ENCODE results near the gene SLC1A4. TPM values are rescaled to one million over a fixed set of nuclear protein-coding genes. Genes with fewer than 3 reads are reported as not detected.
A peak's percentile ranks its signal among the peaks of the same experiment; 100 is the strongest.

The SLC1A4 gene
- 10 to 100 TPM; 13.9 to 50.3 (median 20.2) TPM for total RNA-seq
- polyA plus RNA-seq = 10 to 100 TPM in 1 of 3 donors, 1 to 10 TPM in 2; 3.4 to 12.7 (median 9.6) TPM
- long read RNA-seq, donor 1, full-length matches to known transcripts = 72 of 92 reads
- long read RNA-seq, donor 1, partial matches to known transcripts = 2 of 92 reads
- long read RNA-seq, donor 1, other reads (novel, unspliced or antisense) = 18 of 92 reads
- long read RNA-seq, donor 2, full-length matches to known transcripts = 56 of 77 reads
- long read RNA-seq, donor 2, partial matches to known transcripts = 4 of 77 reads
- long read RNA-seq, donor 2, other reads (novel, unspliced or antisense) = 17 of 77 reads

- Histone ChIP-seq H3K4me3 (peak within 1 kb of the TSS; percentile 98), H3K9me3 (no peaks in the 10 kb centered on the region), H3K27ac (peak within 1 kb of the TSS; percentile 100), H3K4me1 (peaks cover 24% of the 10 kb centered on the region), H3K27me3 (ENCODE audit: insufficient read depth in 3 of 3, low read length in 2 of 3) (no peaks in the 10 kb centered on the region), H3K36me3 (ENCODE audit: insufficient read depth in 1 of 2, low read depth in 1 of 2) (no peaks in the 10 kb centered on the region)
- peak; percentile 97 to 98 for DNase-seq
- 1% methylated on average over 67 to 107 of the region's 109 CpGs for WGBS, 3 donors
- ATAC-seq = peak; percentile 88 to 95 (median 90)
- TF ChIP-seq, protein P1, sequence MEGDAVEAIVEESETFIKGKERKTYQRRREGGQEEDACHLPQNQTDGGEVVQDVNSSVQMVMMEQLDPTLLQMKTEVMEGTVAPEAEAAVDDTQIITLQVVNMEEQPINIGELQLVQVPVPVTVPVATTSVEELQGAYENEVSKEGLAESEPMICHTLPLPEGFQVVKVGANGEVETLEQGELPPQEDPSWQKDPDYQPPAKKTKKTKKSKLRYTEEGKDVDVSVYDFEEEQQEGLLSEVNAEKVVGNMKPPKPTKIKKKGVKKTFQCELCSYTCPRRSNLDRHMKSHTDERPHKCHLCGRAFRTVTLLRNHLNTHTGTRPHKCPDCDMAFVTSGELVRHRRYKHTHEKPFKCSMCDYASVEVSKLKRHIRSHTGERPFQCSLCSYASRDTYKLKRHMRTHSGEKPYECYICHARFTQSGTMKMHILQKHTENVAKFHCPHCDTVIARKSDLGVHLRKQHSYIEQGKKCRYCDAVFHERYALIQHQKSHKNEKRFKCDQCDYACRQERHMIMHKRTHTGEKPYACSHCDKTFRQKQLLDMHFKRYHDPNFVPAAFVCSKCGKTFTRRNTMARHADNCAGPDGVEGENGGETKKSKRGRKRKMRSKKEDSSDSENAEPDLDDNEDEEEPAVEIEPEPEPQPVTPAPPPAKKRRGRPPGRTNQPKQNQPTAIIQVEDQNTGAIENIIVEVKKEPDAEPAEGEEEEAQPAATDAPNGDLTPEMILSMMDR (IDR thresholded peaks at IDR 0.05) = no peak
- intact Hi-C loops (cut with DNase I) = loop anchor here in 1 of 2 donors (5.0 kb wide), 1 partner anchor 72 kb away; no protein-coding TSS in a partner anchor
Observed at GRCh38 chr2:64989126-64989981, at the start of gene SLC1A4. SLC1A4 (plus strand) TSS chr2:64989399; CDS start chr2:64989644, 245 bp downstream.

DNA sequence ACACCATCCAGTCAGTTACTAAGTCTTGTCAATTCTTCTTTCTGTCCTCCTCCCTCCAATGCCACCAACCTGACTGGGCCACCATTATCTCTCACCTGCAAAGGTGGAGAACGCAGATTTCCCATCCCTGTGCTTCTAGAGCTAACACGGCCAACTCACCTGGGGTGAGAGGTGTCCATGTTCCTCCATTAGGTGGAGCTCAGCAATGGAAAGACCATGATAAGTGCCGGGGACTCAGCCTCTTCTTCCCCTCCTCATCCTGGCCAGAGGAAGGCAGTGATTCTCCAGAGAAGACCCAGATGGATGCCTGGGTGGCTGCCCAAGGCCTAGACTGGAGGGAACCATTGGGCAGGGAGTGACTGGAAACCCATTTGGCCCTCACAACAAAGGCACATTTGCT, 48.1 kb upstream of the SLC1A4 start:
- Histone ChIP-seq H3K4me3 (no peak overlapping the region), H3K27ac (no peak overlapping the region), H3K9me3 (peaks cover 1% of the 10 kb centered on the region), H3K4me1 (peaks cover 46% of the 10 kb centered on the region), H3K36me3 (ENCODE audit: insufficient read depth in 1 of 2, low read depth in 1 of 2) (no peaks in the 10 kb centered on the region), H3K27me3 (ENCODE audit: insufficient read depth in 3 of 3, low read length in 2 of 3) (no peaks in the 10 kb centered on the region)
- DNase-seq (no peak), ATAC-seq (no peak)
- intact Hi-C loops (cut with DNase I) = loop anchor here (5.0 kb wide), 2 partner anchors 36 to 51 kb away; no protein-coding TSS in a partner anchor
- WGBS, 3 donors = 93 to 98% (median 96%) methylated on average over 3 of the region's 3 CpGs
- TF ChIP-seq, protein P1 (IDR thresholded peaks at IDR 0.05) = no peak

GRCh38 chr2:64941801-64942200, 47.4 kb upstream of the SLC1A4 start:
- no peaks in the 10 kb centered on the region for H3K27me3 ChIP-seq (ENCODE audit: insufficient read depth in 3 of 3, low read length in 2 of 3)
- H3K27ac ChIP-seq = peak overlapping the region; percentile 50

GRCh38 chr2:64942693-64943092, 46.5 kb upstream of the SLC1A4 start:
- Histone ChIP-seq H3K4me1 (peaks cover 48% of the 10 kb centered on the region), H3K4me3 (peak overlapping the region; percentile 43), H3K27me3 (ENCODE audit: insufficient read depth in 3 of 3, low read length in 2 of 3) (no peaks in the 10 kb centered on the region), H3K9me3 (no peaks in the 10 kb centered on the region), H3K36me3 (ENCODE audit: insufficient read depth in 1 of 2, low read depth in 1 of 2) (no peaks in the 10 kb centered on the region), H3K27ac (peak overlapping the region; percentile 88)
- WGBS, 3 donors = 29 to 64% (median 36%) methylated on average over 5 of the region's 5 CpGs
- DNase-seq (peak in 1 of 2 donors; percentile 61), ATAC-seq (peak; percentile 26 to 62 (median 48))
- intact Hi-C loops (cut with DNase I) = loop anchor here (5.0 kb wide), 2 partner anchors 35 to 50 kb away; no protein-coding TSS in a partner anchor
- TF ChIP-seq, protein P1 (IDR thresholded peaks at IDR 0.05) = peak; percentile 22

More at GRCh38 chr2:64941801-64942200, 47.4 kb upstream of the SLC1A4 start:
- no peak for ATAC-seq
- DNase-seq = no peak
- TF ChIP-seq, protein P1 (IDR thresholded peaks at IDR 0.05) = no peak
- Histone ChIP-seq H3K36me3 (ENCODE audit: insufficient read depth in 1 of 2, low read depth in 1 of 2) (no peaks in the 10 kb centered on the region), H3K4me1 (peaks cover 46% of the 10 kb centered on the region), H3K4me3 (no peak overlapping the region), H3K9me3 (no peaks in the 10 kb centered on the region)
- 38 to 56% (median 48%) methylated on average over 5 of the region's 5 CpGs for WGBS, 3 donors
- intact Hi-C loops (cut with DNase I) = loop anchor here (5.0 kb wide), 2 partner anchors 36 to 50 kb away; no protein-coding TSS in a partner anchor
